ENCODE measurements around the gene LDAH.

LDAH gene

GRCh38 chr2:20682167-20682920 is 140.6 kb downstream of the LDAH start:
- peak; percentile 7 for DNase-seq (ENCODE audit: low spot score)

- DNase-seq (ENCODE audit: low spot score) = no peak
Measured at GRCh38 chr2:20680744-20681375, 142.0 kb downstream of the LDAH start.

- no peak for DNase-seq (ENCODE audit: low spot score)
Measured at GRCh38 chr2:20678780-20679179, 144.1 kb downstream of the LDAH start.

DNA sequence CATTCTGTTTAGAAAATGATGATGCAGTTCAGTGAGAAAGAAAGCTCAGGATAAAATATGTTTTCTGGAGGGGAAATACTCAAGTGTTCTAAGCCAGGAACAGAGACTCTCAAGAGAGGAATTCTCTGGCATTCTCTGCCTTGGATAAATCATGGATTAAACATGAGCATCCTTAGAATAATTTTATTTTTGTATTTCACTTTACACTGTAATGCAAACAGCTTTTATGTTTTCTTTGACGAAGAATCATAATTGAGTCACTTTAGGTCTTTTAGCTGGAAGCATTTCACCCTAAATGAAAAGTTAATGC is 144.9 kb downstream of the LDAH start:
- no peak for DNase-seq (ENCODE audit: low spot score)

- no peak for DNase-seq (ENCODE audit: low spot score)
Measured at GRCh38 chr2:20677301-20678085, 145.4 kb downstream of the LDAH start.

GRCh38 chr2:20676353-20677215 is 146.3 kb downstream of the LDAH start:
- no peak for DNase-seq (ENCODE audit: low spot score)

DNA sequence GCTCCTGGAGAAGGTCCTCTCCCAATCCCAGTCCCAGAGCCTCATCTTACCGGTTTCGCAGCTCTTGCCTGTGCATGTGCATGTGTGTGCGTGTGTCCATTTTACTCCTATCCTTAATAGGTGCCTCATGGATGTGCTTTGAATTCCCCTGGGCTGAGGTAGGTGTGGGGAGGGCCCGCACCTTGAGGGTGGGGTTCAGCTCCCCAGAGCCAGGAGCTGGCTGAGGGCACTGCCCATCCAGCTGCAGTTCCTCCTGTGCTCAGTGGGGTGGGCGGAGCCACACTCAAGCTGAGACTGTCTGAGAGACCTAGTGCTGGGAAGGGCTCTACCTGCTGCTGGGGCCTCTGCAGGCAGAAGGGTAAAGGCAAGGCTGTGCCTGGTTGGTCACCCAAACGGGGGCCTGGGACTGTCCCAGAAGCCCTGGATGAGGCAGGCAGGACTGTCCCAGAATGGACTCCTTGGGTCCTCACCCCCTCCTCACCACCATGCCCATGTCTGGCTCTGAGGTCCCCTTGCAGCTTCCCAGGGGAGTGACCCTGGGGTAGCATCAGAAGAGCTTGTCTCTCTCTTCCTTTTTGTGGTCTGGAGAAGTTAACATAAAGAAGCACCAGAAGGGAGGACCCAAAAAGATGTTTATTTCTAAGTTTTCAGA is 147.1 kb downstream of the LDAH start:
- DNase-seq (ENCODE audit: low spot score) = no peak

DNA sequence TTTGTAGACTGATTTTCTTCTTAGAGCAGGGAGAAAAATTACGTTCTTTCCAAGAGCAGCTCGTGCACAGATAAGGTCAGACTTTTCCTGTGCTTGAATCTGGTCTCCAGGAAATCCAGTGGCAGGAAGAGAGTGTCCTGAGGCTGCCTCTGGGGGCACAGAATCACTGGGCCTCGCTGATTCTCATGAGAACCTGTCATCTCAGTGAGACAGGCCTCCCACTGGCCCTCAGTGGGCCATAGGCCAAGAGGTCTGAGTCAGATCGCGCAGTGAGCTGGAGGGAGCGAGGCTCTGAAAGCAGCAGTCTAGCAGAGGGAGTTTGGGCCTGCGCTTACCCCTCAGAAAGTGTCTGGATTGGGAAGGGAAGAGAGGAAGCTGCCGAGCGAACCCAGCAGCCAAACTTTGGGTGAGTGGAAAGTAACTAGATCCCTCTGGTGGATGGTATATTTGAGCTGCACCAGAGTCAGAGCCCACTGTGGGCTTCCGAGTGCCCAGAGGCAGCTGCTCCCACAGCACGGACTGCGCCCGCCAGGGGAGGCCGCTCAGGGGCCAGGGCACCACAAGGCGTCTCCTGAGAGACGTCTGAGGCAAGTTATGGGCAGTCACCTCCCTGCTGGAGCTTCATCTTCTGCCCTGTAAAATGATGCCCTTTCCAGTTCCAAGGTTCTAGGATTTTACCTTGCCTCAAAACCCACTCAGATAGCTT is 147.8 kb downstream of the LDAH start:
- no peak for DNase-seq (ENCODE audit: low spot score)

DNA sequence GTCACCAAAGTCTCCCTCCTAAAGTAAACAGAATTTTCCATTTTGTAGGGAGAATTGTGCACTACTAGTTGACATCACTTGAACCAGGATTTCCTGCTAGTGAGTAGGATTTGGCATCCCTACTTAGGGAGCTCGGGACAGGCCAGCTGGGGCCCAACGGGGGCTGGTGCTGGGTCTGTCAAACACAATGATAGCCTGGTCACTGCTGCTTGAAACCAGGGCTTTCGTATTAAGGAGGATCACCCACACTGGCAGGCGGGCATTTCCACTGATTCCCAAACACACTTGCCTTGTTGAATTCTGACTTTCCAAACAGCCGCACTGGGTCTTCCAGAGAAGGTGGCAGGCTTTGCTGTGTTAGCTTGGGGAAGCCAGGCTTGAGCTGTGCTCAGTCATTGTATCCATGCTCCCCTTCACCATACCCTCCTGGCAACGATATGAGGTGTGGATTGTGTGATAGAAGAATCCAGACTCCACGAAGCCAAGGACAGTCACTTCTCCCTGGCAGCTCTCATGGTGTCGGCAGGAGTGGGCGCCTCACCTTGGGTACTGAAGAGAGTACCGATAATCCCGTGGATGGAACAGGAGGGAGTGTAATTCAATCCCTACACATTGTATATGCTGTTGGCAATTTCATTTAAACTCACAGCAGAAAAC is 148.5 kb downstream of the LDAH start:
- DNase-seq (ENCODE audit: low spot score) = no peak

DNA sequence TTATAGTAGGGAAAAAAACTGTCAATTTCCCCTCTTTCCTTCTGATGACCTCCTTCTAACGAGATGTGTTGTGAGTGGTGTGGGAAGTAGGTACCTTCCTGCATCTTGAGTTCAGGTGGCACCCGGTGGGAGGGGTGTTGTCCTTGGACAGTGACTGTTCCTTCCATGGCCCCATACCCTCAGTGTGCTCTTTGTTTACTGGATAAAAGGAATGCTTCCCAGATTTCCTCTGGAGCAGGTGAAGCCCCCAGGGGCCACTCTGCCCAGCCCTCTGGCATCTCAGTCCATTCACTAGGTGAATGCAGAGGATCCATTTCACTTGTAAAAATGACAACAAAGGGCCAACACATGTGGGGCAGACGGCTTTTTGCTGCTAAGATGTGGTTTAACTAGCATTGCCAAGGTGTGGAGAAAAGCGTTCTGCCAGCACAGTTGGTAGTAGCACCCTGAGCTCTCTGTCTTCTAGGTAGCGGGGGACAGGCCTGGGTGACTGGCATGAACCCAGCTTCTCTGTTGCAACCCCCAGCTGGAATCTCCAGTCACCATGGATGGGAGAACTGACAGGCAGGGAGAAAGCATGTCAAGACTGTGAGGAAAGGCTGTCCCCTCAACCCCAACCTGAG is 149.1 kb downstream of the LDAH start:
- no peak for DNase-seq (ENCODE audit: low spot score)

DNA sequence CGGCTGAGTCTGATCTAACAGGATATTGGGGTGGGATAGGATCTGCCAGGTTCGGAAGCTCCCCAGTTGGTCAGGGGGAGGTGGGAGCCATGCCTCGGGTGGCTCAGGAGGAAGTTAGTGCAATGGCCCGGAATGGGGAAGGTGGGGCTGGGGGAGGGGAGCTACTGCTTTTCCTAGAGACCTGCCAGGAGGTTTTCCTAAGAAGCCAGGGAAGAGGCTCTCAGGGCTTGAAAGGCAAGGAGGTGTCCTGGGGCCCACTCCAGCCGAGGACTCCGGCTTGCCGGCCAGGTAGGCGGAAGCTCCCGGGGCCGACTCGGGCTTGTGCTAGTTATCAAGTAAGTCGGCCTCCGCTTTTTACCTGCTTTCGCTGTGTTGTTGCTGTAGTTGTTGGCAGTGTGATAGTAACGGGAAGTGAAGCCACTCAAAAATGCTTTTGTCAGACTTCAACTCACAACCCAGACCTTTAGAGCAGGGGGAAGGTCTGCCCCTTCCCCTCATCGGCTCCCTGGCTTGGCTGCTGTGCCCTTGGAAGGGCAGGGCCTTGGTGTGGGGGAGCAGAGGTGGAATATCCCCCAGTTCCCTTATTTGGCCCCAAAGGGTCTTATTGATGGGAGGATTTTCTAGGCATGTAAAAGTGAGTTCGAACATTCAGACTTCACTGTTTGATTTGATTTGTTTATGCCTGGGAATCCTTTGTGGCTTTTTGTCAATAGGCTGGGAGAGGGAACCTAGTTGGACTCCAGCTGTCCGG is 150.5 kb downstream of the LDAH start:
- DNase-seq (ENCODE audit: low spot score) = no peak

DNA sequence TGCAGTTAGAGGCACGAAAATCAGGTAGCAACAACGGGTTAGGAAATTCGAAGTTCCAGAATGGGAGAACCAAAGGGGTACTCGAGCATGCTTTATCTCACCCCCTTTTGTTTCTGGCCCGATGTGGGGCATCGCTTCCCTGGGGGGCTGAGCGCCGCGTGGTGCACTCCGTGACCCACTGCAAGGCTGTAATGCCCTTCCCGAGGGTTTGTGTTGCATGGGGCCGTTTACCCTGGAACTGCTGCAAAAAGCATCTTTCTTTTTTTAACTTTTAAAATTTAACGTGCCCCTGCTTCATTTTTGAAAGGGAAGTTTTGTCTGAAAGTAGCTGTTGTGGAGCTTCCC is 151.2 kb downstream of the LDAH start:
- DNase-seq (ENCODE audit: low spot score) = no peak

DNA sequence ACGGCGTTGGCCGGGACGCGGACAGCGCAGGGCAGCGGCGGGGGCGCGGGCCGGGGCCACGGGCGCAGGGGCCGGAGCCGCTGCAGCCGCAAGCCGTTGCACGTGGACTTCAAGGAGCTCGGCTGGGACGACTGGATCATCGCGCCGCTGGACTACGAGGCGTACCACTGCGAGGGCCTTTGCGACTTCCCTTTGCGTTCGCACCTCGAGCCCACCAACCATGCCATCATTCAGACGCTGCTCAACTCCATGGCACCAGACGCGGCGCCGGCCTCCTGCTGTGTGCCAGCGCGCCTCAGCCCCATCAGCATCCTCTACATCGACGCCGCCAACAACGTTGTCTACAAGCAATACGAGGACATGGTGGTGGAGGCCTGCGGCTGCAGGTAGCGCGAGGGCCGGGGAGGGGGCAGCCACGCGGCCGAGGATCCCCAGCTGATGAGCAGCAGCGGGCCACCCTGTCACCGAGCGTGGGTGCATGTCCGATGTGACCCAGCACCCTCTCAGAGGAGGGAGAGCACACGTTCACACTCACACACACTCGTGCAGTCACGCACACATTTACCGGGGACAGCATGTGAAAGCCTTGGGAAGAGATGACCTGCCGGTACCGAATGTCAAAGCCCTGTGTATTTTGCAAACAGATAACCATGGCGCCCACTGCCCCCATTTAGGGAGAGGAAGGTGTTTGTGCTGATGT is 151.7 kb downstream of the LDAH start:
- DNase-seq (ENCODE audit: low spot score) = no peak

- DNase-seq (ENCODE audit: low spot score) = no peak
Measured at GRCh38 chr2:20670315-20671035, 152.4 kb downstream of the LDAH start.

DNA sequence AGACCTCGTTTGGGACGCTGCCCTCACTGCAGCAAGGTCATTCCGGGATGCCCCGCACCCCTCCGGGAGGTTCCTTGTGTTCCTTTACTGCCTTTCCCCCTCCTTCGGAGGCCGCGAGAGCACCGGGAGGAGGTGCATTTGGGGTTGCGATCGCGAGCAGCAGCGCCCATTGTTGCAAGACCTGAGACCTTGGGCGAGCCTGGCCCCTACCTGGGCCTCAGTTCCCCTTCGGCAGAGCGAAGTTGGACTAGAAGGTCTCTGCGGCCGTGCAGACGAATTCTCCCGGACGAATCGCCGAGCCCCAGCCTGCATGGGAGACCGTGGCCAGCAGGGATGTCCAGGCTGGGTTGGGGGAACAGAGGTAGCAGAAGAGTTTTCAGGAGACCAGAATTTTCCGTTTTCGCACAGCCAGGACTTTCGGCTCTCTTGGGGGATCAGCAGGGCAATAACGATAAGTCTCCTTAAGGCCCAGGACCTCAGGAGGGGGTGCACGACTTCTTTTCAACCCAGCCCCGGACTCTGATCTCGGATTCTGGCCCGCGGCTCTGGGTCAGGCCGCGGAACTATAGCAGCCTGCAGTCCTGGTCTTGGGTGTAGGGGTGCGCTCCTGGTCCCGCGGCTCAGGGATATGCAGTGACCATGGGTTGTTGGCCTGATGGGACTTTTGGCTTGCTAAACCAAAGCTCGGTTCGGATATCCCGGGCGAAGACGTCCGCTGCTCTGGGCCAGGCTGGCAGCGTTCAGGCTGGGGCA is 153.2 kb downstream of the LDAH start:
- no peak for DNase-seq (ENCODE audit: low spot score)

DNA sequence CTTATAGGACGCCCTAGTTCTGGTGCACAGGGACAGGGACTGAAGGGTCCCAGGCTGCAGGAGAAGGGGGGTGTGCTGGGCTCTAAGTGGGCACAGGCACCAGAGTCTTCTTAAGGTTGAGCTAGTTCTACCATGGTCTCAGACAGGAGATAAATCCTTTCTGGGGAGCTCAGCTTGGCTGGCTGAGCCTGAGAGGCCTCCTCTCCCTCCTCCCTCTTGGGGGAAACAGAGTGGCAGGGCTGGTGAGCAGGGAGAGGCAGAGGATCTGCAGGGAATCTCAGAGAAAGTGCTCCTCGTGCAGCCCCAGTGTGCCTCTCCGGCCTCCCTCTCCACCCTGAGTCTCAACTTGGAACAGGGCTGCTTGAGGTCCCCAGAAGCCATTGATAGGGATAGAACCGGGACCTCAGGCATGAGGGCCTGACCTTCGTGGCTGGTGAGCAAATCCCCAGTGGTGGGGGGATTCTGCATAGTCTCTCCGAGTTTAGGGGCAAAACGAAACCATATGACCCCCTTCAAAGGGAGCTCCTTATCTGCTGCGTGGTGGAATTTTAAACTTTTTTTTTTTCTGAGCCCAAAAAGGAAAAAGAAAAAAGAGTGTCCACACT is 153.9 kb downstream of the LDAH start:
- DNase-seq (ENCODE audit: low spot score) = no peak

DNA sequence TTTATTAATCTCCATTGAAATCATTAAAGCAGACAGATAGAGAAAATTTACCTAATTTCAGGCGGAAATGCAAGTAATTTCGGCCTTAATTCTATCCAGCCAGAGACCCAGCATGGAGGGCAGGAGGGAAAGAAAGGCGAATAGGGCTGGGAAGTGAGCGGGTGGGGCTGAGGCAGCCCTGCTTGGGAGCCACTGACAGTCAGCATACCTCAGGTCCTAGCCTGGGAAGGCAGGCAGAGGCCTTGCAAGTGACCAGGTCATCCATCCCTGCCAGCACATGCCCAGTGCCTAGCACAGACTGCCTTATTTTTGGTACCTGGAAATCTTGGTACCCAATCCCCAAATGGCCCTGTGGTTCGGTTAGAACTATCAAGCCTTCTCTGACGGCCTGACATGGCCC is 154.4 kb downstream of the LDAH start:
- no peak for DNase-seq (ENCODE audit: low spot score)
